Vagina (tissue), 2 donors: ENCODE results near the gene ALDH6A1.

ENCODE experiments used
- POLR2A ChIP-seq, 2 donors: fragments of 450-650 bp; IDR thresholded peaks; one replicate each; pipeline ENCODE4 v1.6.1; 2017; ENCODE audit warnings: antibody characterized with exemption in 2 of 2, mild to moderate bottlenecking in 2 of 2, moderate library complexity in 2 of 2
- POLR2AphosphoS5 ChIP-seq, 2 donors: sonication (generic); formaldehyde crosslinking; IDR thresholded peaks; one replicate each; pipeline ENCODE4 v1.9.0; 2017; ENCODE audit warnings: antibody characterized with exemption in 2 of 2, mild to moderate bottlenecking in 2 of 2, low read depth in 1 of 2; ENCODE audit not compliant: insufficient read depth in 1 of 2
- TF ChIP-seq, protein P1 (sequence below), 3 experiments: fragments of 450-650 bp in 2 of 3; fragments of 200-600 bp in 1 of 3; sonication (generic) in 1 of 3; IDR thresholded peaks; one replicate each; pipeline ENCODE4 v1.5.1; 2017 to 2019; ENCODE audit warnings: antibody characterized with exemption in 3 of 3, mild to moderate bottlenecking in 2 of 3, moderate library complexity in 2 of 3

DNA sequence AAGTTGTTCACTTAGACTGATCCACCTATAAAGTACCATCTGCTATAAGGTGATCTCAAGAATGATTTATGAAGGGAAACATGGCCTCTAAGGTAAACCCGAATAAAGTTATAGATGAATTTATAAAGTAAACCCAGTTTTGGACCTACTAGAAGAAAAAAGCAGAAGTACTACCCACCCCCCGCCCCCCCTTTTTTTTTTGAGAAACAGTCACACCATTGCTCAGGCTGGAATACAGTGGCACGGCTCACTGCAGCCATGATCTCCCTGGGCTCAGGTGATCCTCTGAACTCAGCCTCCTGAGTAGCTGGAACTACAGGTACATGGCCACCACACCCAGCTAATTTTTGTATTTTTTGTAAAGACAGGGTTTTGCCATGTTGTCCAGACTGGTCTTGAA lies 69.1 kb downstream of the ALDH6A1 start:
- TF ChIP-seq, protein P1, sequence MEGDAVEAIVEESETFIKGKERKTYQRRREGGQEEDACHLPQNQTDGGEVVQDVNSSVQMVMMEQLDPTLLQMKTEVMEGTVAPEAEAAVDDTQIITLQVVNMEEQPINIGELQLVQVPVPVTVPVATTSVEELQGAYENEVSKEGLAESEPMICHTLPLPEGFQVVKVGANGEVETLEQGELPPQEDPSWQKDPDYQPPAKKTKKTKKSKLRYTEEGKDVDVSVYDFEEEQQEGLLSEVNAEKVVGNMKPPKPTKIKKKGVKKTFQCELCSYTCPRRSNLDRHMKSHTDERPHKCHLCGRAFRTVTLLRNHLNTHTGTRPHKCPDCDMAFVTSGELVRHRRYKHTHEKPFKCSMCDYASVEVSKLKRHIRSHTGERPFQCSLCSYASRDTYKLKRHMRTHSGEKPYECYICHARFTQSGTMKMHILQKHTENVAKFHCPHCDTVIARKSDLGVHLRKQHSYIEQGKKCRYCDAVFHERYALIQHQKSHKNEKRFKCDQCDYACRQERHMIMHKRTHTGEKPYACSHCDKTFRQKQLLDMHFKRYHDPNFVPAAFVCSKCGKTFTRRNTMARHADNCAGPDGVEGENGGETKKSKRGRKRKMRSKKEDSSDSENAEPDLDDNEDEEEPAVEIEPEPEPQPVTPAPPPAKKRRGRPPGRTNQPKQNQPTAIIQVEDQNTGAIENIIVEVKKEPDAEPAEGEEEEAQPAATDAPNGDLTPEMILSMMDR (IDR thresholded peaks at IDR 0.05): no peak
- no peak for TF ChIP-seq POLR2A (IDR thresholded peaks at IDR 0.05)
- TF ChIP-seq POLR2AphosphoS5 (IDR thresholded peaks at IDR 0.05; ENCODE audit: insufficient read depth in 1 of 2, low read depth in 1 of 2): no peak
